Measurements from ENCODE around the gene CNKSR1. TPM values are rescaled to one million over a fixed set of nuclear protein-coding genes. Genes with fewer than 3 reads are reported as not detected.

The CNKSR1 gene
- total and polyA plus RNA-seq, 2 of the 4 experiments (the other 2 are of a cell fraction), result 0.43 TPM; not detected in 1

DNA sequence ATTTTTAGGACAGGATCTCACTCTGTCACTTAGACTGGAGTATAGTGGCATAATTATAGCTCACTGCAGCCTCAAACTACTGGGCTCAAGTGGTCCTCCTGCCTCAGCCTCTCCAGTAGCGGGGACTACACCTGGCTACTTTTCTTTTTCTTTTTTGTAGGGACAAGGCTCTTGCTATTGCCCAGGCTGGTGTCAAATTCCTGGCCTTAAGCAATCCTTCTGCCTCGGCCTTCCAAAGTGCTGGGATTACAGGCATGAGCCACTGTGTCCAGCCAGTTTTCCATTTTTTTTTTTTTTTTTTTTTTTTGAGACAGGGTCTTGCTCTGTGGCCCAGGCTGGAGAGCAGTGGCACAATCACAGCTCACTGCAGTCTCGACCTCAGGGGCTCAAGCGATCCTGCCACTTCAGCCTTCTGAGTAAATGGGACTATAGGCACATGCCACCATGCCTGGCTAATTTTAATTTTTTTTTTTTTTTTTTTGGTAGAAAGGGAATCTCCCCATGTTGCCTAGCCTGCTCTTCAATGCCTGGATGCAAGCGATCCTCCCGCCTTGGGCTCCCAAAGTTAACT, 36.1 kb downstream of the CNKSR1 start:
- Histone ChIP-seq H3K36me3 (ENCODE audit: control insufficient read depth, insufficient read depth, low read length) (no peaks in the 10 kb centered on the region), H4K8ac (ENCODE audit: low read depth in 2 of 2, low read length in 2 of 2) (no peak overlapping the region), H3K9ac (ENCODE audit: low read depth, low read length) (no peak overlapping the region), H4K91ac (ENCODE audit: insufficient read depth, low read depth, low read length) (no peak overlapping the region), H3K79me1 (ENCODE audit: low read depth in 1 of 2, low read length in 2 of 2) (no peaks in the 10 kb centered on the region), H3K14ac (replicated peaks; ENCODE audit: low read depth, low read length) (no peak overlapping the region), H2BK15ac (ENCODE audit: low read depth, low read length) (no peak overlapping the region), H2AFZ (replicated peaks; ENCODE audit: low read length, poor library complexity) (no peak overlapping the region), H3K27ac (ENCODE audit: insufficient read depth, low read length) (no peak overlapping the region), H3K9me1 (ENCODE audit: insufficient read depth, low read length) (no peaks in the 10 kb centered on the region), H2BK20ac (ENCODE audit: low read depth, low read length) (no peak overlapping the region), H3K9me3 (ENCODE audit: control insufficient read depth, insufficient read depth, low read length) (no peaks in the 10 kb centered on the region), H3K18ac (ENCODE audit: low read depth, low read length) (no peak overlapping the region), H3K4me1 (ENCODE audit: control insufficient read depth, insufficient read depth, low read length) (no peaks in the 10 kb centered on the region), H3K56ac (ENCODE audit: extremely low read depth, insufficient read depth, low read length) (no peak overlapping the region), H2BK5ac (ENCODE audit: low read depth, low read length, poor library complexity, severe bottlenecking) (no peak overlapping the region), H2AK9ac (replicated peaks; ENCODE audit: low read depth, low read length, poor library complexity) (no peak overlapping the region), H2BK120ac (ENCODE audit: low read depth, low read length) (no peak overlapping the region), H2AK5ac (ENCODE audit: low read depth, low read length) (no peak overlapping the region), H3K4me2 (ENCODE audit: low read depth, low read length) (no peak overlapping the region), H3K23ac (ENCODE audit: low read depth, low read length) (no peak overlapping the region), H3K4ac (ENCODE audit: low read depth, low read length) (no peak overlapping the region), H4K20me1 (ENCODE audit: insufficient read depth, low read length) (no peaks in the 10 kb centered on the region), H3K27me3 (ENCODE audit: control insufficient read depth, insufficient read depth, low read length) (peaks cover 36% of the 10 kb centered on the region), H4K5ac (ENCODE audit: low read depth, low read length) (no peak overlapping the region), H3K4me3 (ENCODE audit: insufficient read depth, low read depth, low read length) (no peak overlapping the region)
- WGBS, 2 experiments (ENCODE audit: extremely low coverage in 2 of 2, insufficient read length in 1 of 2), result 53% methylated on average over 3 of the region's 6 CpGs; no CpG with 5 or more reads in 1 of the 2 experiments
- DNase-seq (no peak), ATAC-seq (ENCODE audit: low read depth) (no peak)
- intact Hi-C loops (cut with micrococcal nuclease), result no loop called here
- BruUV-seq (replicated peaks), result no TSS peak
- POLR2A ChIA-PET (ENCODE audit: unreplicated experiment), result interaction anchor here (0.7 kb wide), 1 partner anchor 164 kb away, joined by 3 read pairs; no protein-coding TSS in a partner anchor
- in situ Hi-C loops (cut with MboI; ENCODE audit: low sequenced_read_pairs), result no loop called here
- CTCF ChIA-PET, result interaction anchor here (0.5 to 1.0 kb wide), 2 partner anchors 10 to 39 kb away, joined by 4 to 7 read pairs; no protein-coding TSS in a partner anchor
- dilution Hi-C loops (cut with HindIII; ENCODE audit: low sequenced_read_pairs, unreplicated experiment), result no loop called here
- TF ChIP-seq FOS (IDR thresholded peaks at IDR 0.05; ENCODE audit: low read depth, low read length) (no peak), SMC3 (IDR thresholded peaks at IDR 0.05; ENCODE audit: low read depth, low read length) (no peak), BHLHE40 (IDR thresholded peaks at IDR 0.05; ENCODE audit: low read depth, low read length) (no peak), USF2 (IDR thresholded peaks at IDR 0.05; ENCODE audit: low read depth, low read length) (no peak), CHD1 (IDR thresholded peaks at IDR 0.05; ENCODE audit: low read depth, low read length) (no peak), NFE2L2 (IDR thresholded peaks at IDR 0.05; ENCODE audit: low read depth, low read length) (no peak), RCOR1 (IDR thresholded peaks at IDR 0.05; ENCODE audit: insufficient replicate concordance, low read length) (no peak), MAZ (IDR thresholded peaks at IDR 0.05; ENCODE audit: borderline replicate concordance, low read depth, low read length) (no peak)
- TF ChIP-seq, protein P1, sequence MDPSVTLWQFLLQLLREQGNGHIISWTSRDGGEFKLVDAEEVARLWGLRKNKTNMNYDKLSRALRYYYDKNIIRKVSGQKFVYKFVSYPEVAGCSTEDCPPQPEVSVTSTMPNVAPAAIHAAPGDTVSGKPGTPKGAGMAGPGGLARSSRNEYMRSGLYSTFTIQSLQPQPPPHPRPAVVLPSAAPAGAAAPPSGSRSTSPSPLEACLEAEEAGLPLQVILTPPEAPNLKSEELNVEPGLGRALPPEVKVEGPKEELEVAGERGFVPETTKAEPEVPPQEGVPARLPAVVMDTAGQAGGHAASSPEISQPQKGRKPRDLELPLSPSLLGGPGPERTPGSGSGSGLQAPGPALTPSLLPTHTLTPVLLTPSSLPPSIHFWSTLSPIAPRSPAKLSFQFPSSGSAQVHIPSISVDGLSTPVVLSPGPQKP (IDR thresholded peaks at IDR 0.05; ENCODE audit: borderline replicate concordance, low read depth, low read length), result no peak

Data from IMR-90 (cell line).